Endodermal cell (in vitro differentiated cells): ENCODE results near the gene DNAJC3. TPM values are rescaled to one million over a fixed set of nuclear protein-coding genes. Genes with fewer than 3 reads are reported as not detected.

ENCODE experiments used
- DNase-seq: peaks from one replicate; pipeline ENCODE4 v3.0.0-alpha.2; 2017
- H3K27ac ChIP-seq: 2 replicates; pipeline ENCODE4 v1.5.1; 2013; ENCODE audit warnings: mild to moderate bottlenecking, low read depth, low read length, moderate library complexity
- H3K27me3 ChIP-seq: 2 replicates; pipeline ENCODE4 v1.6.1; 2013; ENCODE audit warnings: mild to moderate bottlenecking, low read length, moderate library complexity; ENCODE audit not compliant: insufficient read depth, control insufficient read depth, poor library complexity, severe bottlenecking
- H3K36me3 ChIP-seq: 2 replicates; pipeline ENCODE4 v1.7.0; 2013; ENCODE audit warnings: mild to moderate bottlenecking, low read length, moderate library complexity; ENCODE audit not compliant: control insufficient read depth, insufficient read depth
- H3K4me1 ChIP-seq: one replicate; pipeline ENCODE4 v1.7.0; 2013; ENCODE audit warnings: low read length; ENCODE audit not compliant: control insufficient read depth, insufficient read depth
- H3K4me3 ChIP-seq: 2 replicates; pipeline ENCODE4 v1.5.1; 2013; ENCODE audit warnings: mild to moderate bottlenecking, low read length, moderate library complexity
- H3K9ac ChIP-seq: 2 replicates; pipeline ENCODE4 v1.6.1; 2013; ENCODE audit warnings: mild to moderate bottlenecking, low read length, moderate library complexity; ENCODE audit not compliant: poor library complexity, severe bottlenecking; ENCODE audit errors: extremely low read depth
- H3K9me3 ChIP-seq: 2 replicates; pipeline ENCODE4 v1.6.1; 2013; ENCODE audit warnings: mild to moderate bottlenecking, low read length, moderate library complexity; ENCODE audit not compliant: control insufficient read depth
- H3K27ac Mint-ChIP-seq: 2 replicates; pipeline ENCODE4 v1.8.0; 2020; ENCODE audit warnings: mixed read lengths
- H3K27me3 Mint-ChIP-seq: 2 replicates; pipeline ENCODE4 v1.8.0; 2021; ENCODE audit warnings: mild to moderate bottlenecking, mixed read lengths; ENCODE audit not compliant: insufficient read depth
- H3K36me3 Mint-ChIP-seq: 2 replicates; pipeline ENCODE4 v1.8.0; 2020; ENCODE audit warnings: low read depth, mixed read lengths
- H3K4me1 Mint-ChIP-seq: 2 replicates; pipeline ENCODE4 v1.8.0; 2020; ENCODE audit warnings: mixed read lengths
- H3K4me3 Mint-ChIP-seq: 2 replicates; pipeline ENCODE4 v1.8.0; 2020; ENCODE audit warnings: mild to moderate bottlenecking, moderate library complexity, mixed read lengths
- H3K9me3 Mint-ChIP-seq: 2 replicates; pipeline ENCODE4 v1.8.0; 2020; ENCODE audit warnings: mild to moderate bottlenecking, mixed read lengths
- CTCF ChIP-seq: fragments of 200-600 bp; sonication (generic); conservative IDR thresholded peaks from 2 replicates; pipeline ENCODE4 v1.5.0; 2021; ENCODE audit warnings: antibody characterized with exemption, mild to moderate bottlenecking
- WGBS, 2 experiments: methylation state at CpG; one replicate each; pipeline versions ENCODE4 v1.1.5 to v1.1.7; 2013; ENCODE audit warnings: missing lambda C conversion rate in 2 of 2, mixed read lengths in 1 of 2; ENCODE audit not compliant: insufficient coverage in 1 of 2, insufficient read length in 1 of 2; 5-methylcytosine and 5-hydroxymethylcytosine counted together
- total RNA-seq, 2 donors: library from RNA; stranded (reverse); fragmentation: NEBNext Ultra II Directional in 1 of 2; extraction: Animal tissue kit (Norgen Biotek cat#: 25700) in 1 of 2; gene quantifications; 2 replicates in 1 of 2; 3 replicates in 1 of 2; pipeline ENCODE4 v1.2.1, GENCODE V29; 2021

The DNAJC3 gene
- total RNA-seq, 2 donors from 2014 or later = 20.6 to 31.5 TPM

- peaks cover 35% of the 10 kb centered on the region for H3K9me3 ChIP-seq
- TF ChIP-seq CTCF = no peak
- peaks cover 7% of the 10 kb centered on the region for H3K36me3 ChIP-seq
- Mint-ChIP-seq H3K27me3 (no peaks in the 10 kb centered on the region), H3K9me3 (peaks cover 54% of the 10 kb centered on the region), H3K27ac (no peak overlapping the region), H3K36me3 (peaks cover 55% of the 10 kb centered on the region), H3K4me3 (no peak overlapping the region), H3K4me1 (no peaks in the 10 kb centered on the region)
- H3K27ac ChIP-seq = no peak overlapping the region
- no peaks in the 10 kb centered on the region for H3K4me1 ChIP-seq
- H3K9ac ChIP-seq = no peak overlapping the region
- H3K4me3 ChIP-seq = no peak overlapping the region
- H3K27me3 ChIP-seq = no peaks in the 10 kb centered on the region
- DNase-seq = no peak
These were observed 165.0 kb downstream of the DNAJC3 start for GRCh38 chr13:95841894-95842293.

- H3K27me3 ChIP-seq = no peaks in the 10 kb centered on the region
- H3K27ac Mint-ChIP-seq = no peak overlapping the region
- H3K4me3 ChIP-seq = no peak overlapping the region
- no peak for TF ChIP-seq CTCF
- no peaks in the 10 kb centered on the region for H3K4me1 Mint-ChIP-seq
- H3K4me1 ChIP-seq = no peaks in the 10 kb centered on the region
- DNase-seq = no peak
- no peak overlapping the region for H3K9ac ChIP-seq
- 92% methylated on average over 2 of the region's 2 CpGs; no CpG with 5 or more reads in 1 of the 2 experiments for WGBS, 2 experiments
- H3K27me3 Mint-ChIP-seq = no peaks in the 10 kb centered on the region
- H3K4me3 Mint-ChIP-seq = no peak overlapping the region
- peaks cover 56% of the 10 kb centered on the region for H3K9me3 Mint-ChIP-seq
- H3K36me3 Mint-ChIP-seq = peaks cover 55% of the 10 kb centered on the region
- peaks cover 12% of the 10 kb centered on the region for H3K36me3 ChIP-seq
- peaks cover 33% of the 10 kb centered on the region for H3K9me3 ChIP-seq
- no peak overlapping the region for H3K27ac ChIP-seq
These were observed 166.0 kb downstream of the DNAJC3 start for GRCh38 chr13:95842898-95843297.

Other genes starting within 250 kb of the DNAJC3 start
- 10 to 100 TPM in 1 of 2 donors, 1 to 10 TPM in 1; 4.6 to 10.6 TPM for gene CLDN10, start 124.4 kb upstream of the DNAJC3 start, total RNA-seq
- 10 to 100 TPM; 36.2 to 59.9 TPM for gene DZIP1, start 32.4 kb upstream of the DNAJC3 start, total RNA-seq